Cardiac septum (tissue), 1 donor: Measurements from ENCODE around the gene EXOC2. TPM values are rescaled to one million over a fixed set of nuclear protein-coding genes. Genes with fewer than 3 reads are reported as not detected.

ENCODE experiments used
- DNase-seq: peaks from one replicate; pipeline ENCODE4 v3.0.0-alpha.2; 2020; ENCODE audit warnings: low spot score
- intact Hi-C: fragments of 100-400 bp; cut with DNase I; formaldehyde crosslinking; loops from one replicate; pipeline ENCODE4 v1.14.0; 2022
- total RNA-seq: library from RNA; stranded (reverse); fragmentation: NEBNext Ultra II Directional; extraction: Animal tissue kit (Norgen Biotek cat#: 25700); gene quantifications from one replicate; pipeline ENCODE4 v1.2.1, GENCODE V29; 2021
- donor health status: DM: no; HTN: no; CAD: no.

The EXOC2 gene
- total RNA-seq, 1 donor from 2014 or later, result 16.2 TPM

GRCh38 chr6:508614-509013, 184.3 kb downstream of the EXOC2 start:
- DNase-seq, result no peak
- intact Hi-C loops, result no loop called here

GRCh38 chr6:508006-508405, 184.9 kb downstream of the EXOC2 start:
- intact Hi-C loops, result no loop called here
- no peak for DNase-seq

GRCh38 chr6:506920-507622, 185.9 kb downstream of the EXOC2 start:
- intact Hi-C loops, result no loop called here
- DNase-seq, result no peak

GRCh38 chr6:506508-506907, 186.4 kb downstream of the EXOC2 start:
- intact Hi-C loops, result no loop called here
- no peak for DNase-seq

- intact Hi-C loops, result no loop called here
- DNase-seq, result no peak
Observed at GRCh38 chr6:505374-505773, 187.6 kb downstream of the EXOC2 start.

- intact Hi-C loops, result loop anchor here (5.0 kb wide), 1 partner anchor 212 kb away; the partner anchor contains the start of gene DUSP22
Observed at GRCh38 chr6:504446-504980, 188.4 kb downstream of the EXOC2 start.

GRCh38 chr6:503610-504362, 189.2 kb downstream of the EXOC2 start:
- no peak for DNase-seq
- intact Hi-C loops, result loop anchor here (5.0 kb wide), 1 partner anchor 211 kb away; the partner anchor contains the start of gene DUSP22

More at GRCh38 chr6:504446-504980, 188.4 kb downstream of the EXOC2 start:
- DNase-seq, result no peak

- no peak for DNase-seq
- intact Hi-C loops, result loop anchor here (5.0 kb wide), 1 partner anchor 210 kb away; the partner anchor contains the start of gene DUSP22
Observed at GRCh38 chr6:502761-503160, 190.2 kb downstream of the EXOC2 start.

GRCh38 chr6:501891-502601, 190.9 kb downstream of the EXOC2 start:
- intact Hi-C loops, result loop anchor here (5.0 kb wide), 1 partner anchor 210 kb away; the partner anchor contains the start of gene DUSP22
- DNase-seq, result no peak

GRCh38 chr6:499617-500016, 193.3 kb downstream of the EXOC2 start:
- intact Hi-C loops, result loop anchor here (5.0 kb wide), 1 partner anchor 207 kb away; the partner anchor contains the start of gene DUSP22
- no peak for DNase-seq

- intact Hi-C loops, result no loop called here
- no peak for DNase-seq
Observed at GRCh38 chr6:498795-499231, 194.1 kb downstream of the EXOC2 start.

GRCh38 chr6:497258-497657, 195.7 kb downstream of the EXOC2 start:
- intact Hi-C loops, result no loop called here

GRCh38 chr6:496649-497048, 196.3 kb downstream of the EXOC2 start:
- DNase-seq, result no peak
- intact Hi-C loops, result no loop called here

More at GRCh38 chr6:497258-497657, 195.7 kb downstream of the EXOC2 start:
- DNase-seq, result no peak

GRCh38 chr6:494394-494793, 198.5 kb downstream of the EXOC2 start:
- intact Hi-C loops, result no loop called here

GRCh38 chr6:493840-494239, 199.1 kb downstream of the EXOC2 start:
- DNase-seq, result no peak

More at GRCh38 chr6:494394-494793, 198.5 kb downstream of the EXOC2 start:
- DNase-seq, result no peak

GRCh38 chr6:492816-493414, 200.0 kb downstream of the EXOC2 start:
- intact Hi-C loops, result no loop called here

More at GRCh38 chr6:493840-494239, 199.1 kb downstream of the EXOC2 start:
- intact Hi-C loops, result no loop called here

GRCh38 chr6:492178-492577, 200.8 kb downstream of the EXOC2 start:
- no peak for DNase-seq
- intact Hi-C loops, result no loop called here

More at GRCh38 chr6:492816-493414, 200.0 kb downstream of the EXOC2 start:
- DNase-seq, result no peak

GRCh38 chr6:491233-491632, 201.7 kb downstream of the EXOC2 start:
- intact Hi-C loops, result no loop called here
- no peak for DNase-seq
